A549 (cell line): ENCODE data around the gene NACC2. TPM values are rescaled to one million over a fixed set of nuclear protein-coding genes. Genes with fewer than 3 reads are reported as not detected.

Experiments used
- ATAC-seq, 2 experiments: fragments of 200-7000 bp in 1 of 2; fragments of >200 bp in 1 of 2; cut with Nextera tagmentation in 1 of 2; cut with Tn5 transposase in 1 of 2; 3 replicates each; pipeline versions ENCODE4 v1.8.0 to v1.9.1; 2018 to 2020; ENCODE audit warnings: mild to moderate bottlenecking in 1 of 2, moderate library complexity in 1 of 2
- CTCF ChIA-PET: fragments of 300-600 bp; sonication (Branson Sonifier 250); formaldehyde crosslinking; extraction: SDS; loops from one replicate; lab custom pipeline; 2021; ENCODE audit warnings: antibody characterized with exemption, inconsistent platforms; lab: Yijun Ruan, JAX
- POLR2A ChIA-PET: fragments of 350-600 bp; formaldehyde crosslinking; extraction: SDS; loops from one replicate; lab custom pipeline; 2021; ENCODE audit warnings: antibody characterized with exemption, inconsistent platforms; lab: Yijun Ruan, JAX
- DNase-seq, 2 experiments: peaks; one replicate each; pipeline versions ENCODE4 v3.0.0 to v3.0.0-alpha.2; 2011 to 2016; ENCODE audit warnings: low read depth in 1 of 2, low spot score in 1 of 2
- FAIRE-seq: peaks from 2 replicates; lab custom pipeline; 2011; peaks lifted over from hg19 to GRCh38; lab: Jason Lieb, UNC
- H3K27ac ChIP-seq, 2 experiments: fragments of >200 bp; sonication (Bioruptor Twin); formaldehyde crosslinking; 3 replicates each; pipeline ENCODE4 v1.5.1; 2016 to 2017
- H3K4me1 ChIP-seq: fragments of >200 bp; sonication (Bioruptor Twin); formaldehyde crosslinking; 3 replicates; pipeline ENCODE4 v1.6.1; 2016
- H3K4me2 ChIP-seq: fragments of >200 bp; sonication (Bioruptor Twin); formaldehyde crosslinking; 3 replicates; pipeline ENCODE4 v1.6.1; 2016
- H3K4me3 ChIP-seq: fragments of >200 bp; sonication (Bioruptor Twin); formaldehyde crosslinking; 3 replicates; pipeline ENCODE4 v1.5.1; 2016
- H3K9me3 ChIP-seq: fragments of >200 bp; sonication (Bioruptor Twin); formaldehyde crosslinking; 3 replicates; pipeline ENCODE4 v1.6.1; 2016
- CBX2 ChIP-seq: fragments of 200-600 bp; sonication (generic); IDR thresholded peaks from 2 replicates; pipeline ENCODE4 v1.6.1; 2016; ENCODE audit warnings: low read depth, mild to moderate bottlenecking, borderline replicate concordance
- CHD2 ChIP-seq: fragments of 150-350 bp; IDR thresholded peaks from 2 replicates; pipeline ENCODE4 v1.6.1; 2014; ENCODE audit warnings: low read length; ENCODE audit not compliant: partially characterized antibody
- CHD4 ChIP-seq: fragments of 200-600 bp; sonication (generic); IDR thresholded peaks from 2 replicates; pipeline ENCODE4 v1.6.1; 2016; ENCODE audit warnings: antibody characterized with exemption, mild to moderate bottlenecking, borderline replicate concordance
- CTCF ChIP-seq: fragments of >200 bp; sonication (Bioruptor Twin); formaldehyde crosslinking; IDR thresholded peaks from 3 replicates; pipeline ENCODE4 v1.5.1; 2016
- E2F6 ChIP-seq: IDR thresholded peaks from 2 replicates; pipeline ENCODE4 v1.6.1; 2012; ENCODE audit warnings: low read depth, borderline replicate concordance
- ELK1 ChIP-seq: fragments of 150-350 bp; IDR thresholded peaks from 2 replicates; pipeline ENCODE4 v1.6.1; 2014; ENCODE audit warnings: low read depth, mild to moderate bottlenecking, low read length
- EP300 ChIP-seq, 2 experiments: fragments of >200 bp; sonication (Bioruptor Twin); formaldehyde crosslinking; IDR thresholded peaks; 2 replicates in 1 of 2; 3 replicates in 1 of 2; pipeline ENCODE4 v1.6.1; 2016 to 2017
- GATA3 ChIP-seq: IDR thresholded peaks from 2 replicates; pipeline ENCODE4 v1.6.1; 2012; ENCODE audit warnings: borderline replicate concordance
- HDAC2 ChIP-seq: fragments of 200-600 bp; sonication (generic); IDR thresholded peaks from 2 replicates; pipeline ENCODE4 v1.6.1; 2016
- HMGXB4 ChIP-seq: fragments of 250-450 bp; sonication (Bioruptor Pico); IDR thresholded peaks from 2 replicates; pipeline ENCODE4 v1.5.0; 2021; ENCODE audit warnings: mild to moderate bottlenecking, moderate library complexity, borderline replicate concordance
- HOXB5 ChIP-seq: fragments of 250-450 bp; sonication (Bioruptor Pico); IDR thresholded peaks from 2 replicates; pipeline ENCODE4 v1.5.0; 2020; ENCODE audit warnings: mild to moderate bottlenecking, moderate library complexity
- JUNB ChIP-seq: fragments of >200 bp; sonication (Bioruptor Twin); formaldehyde crosslinking; IDR thresholded peaks from 2 replicates; pipeline ENCODE4 v1.6.1; 2016
- KDM1A ChIP-seq: fragments of 200-600 bp; sonication (generic); IDR thresholded peaks from 2 replicates; pipeline ENCODE4 v1.6.1; 2016; ENCODE audit warnings: low read depth, mild to moderate bottlenecking
- MAFK ChIP-seq: fragments of 450-650 bp; IDR thresholded peaks from 2 replicates; pipeline ENCODE4 v1.6.1; 2014; ENCODE audit not compliant: partially characterized antibody
- MAZ ChIP-seq: fragments of 150-350 bp; IDR thresholded peaks from 2 replicates; pipeline ENCODE4 v1.6.1; 2014; ENCODE audit warnings: antibody characterized with exemption, low read depth, low read length, borderline replicate concordance
- NFE2L2 ChIP-seq: fragments of 150-350 bp; conservative IDR thresholded peaks from 2 replicates; pipeline ENCODE4 v1.6.1; 2014; ENCODE audit warnings: low read length
- NPAS2 ChIP-seq: fragments of 250-450 bp; sonication (Bioruptor Pico); IDR thresholded peaks from 2 replicates; pipeline ENCODE4 v1.8.0; 2022; ENCODE audit warnings: mild to moderate bottlenecking, moderate library complexity, borderline replicate concordance
- PHF8 ChIP-seq: fragments of 200-600 bp; sonication (generic); IDR thresholded peaks from 2 replicates; pipeline ENCODE4 v1.6.1; 2016; ENCODE audit warnings: low read depth, mild to moderate bottlenecking, antibody characterized with exemption, moderate library complexity, borderline replicate concordance
- POLR2A ChIP-seq: IDR thresholded peaks from 2 replicates; pipeline ENCODE4 v1.6.1; 2012; ENCODE audit warnings: mild to moderate bottlenecking, low read length
- RAD21 ChIP-seq, 2 experiments: fragments of >200 bp in 1 of 2; sonication (Bioruptor Twin) in 1 of 2; formaldehyde crosslinking in 1 of 2; IDR thresholded peaks in 1 of 2; conservative IDR thresholded peaks in 1 of 2; 2 replicates in 1 of 2; 3 replicates in 1 of 2; pipeline ENCODE4 v1.6.1; 2012 to 2018; ENCODE audit warnings: inconsistent platforms in 1 of 2
- SMC3 ChIP-seq: fragments of >200 bp; sonication (Bioruptor Twin); formaldehyde crosslinking; IDR thresholded peaks from 3 replicates; pipeline ENCODE4 v1.6.1; 2018; ENCODE audit warnings: inconsistent platforms
- TP53 ChIP-seq: fragments of 250-450 bp; sonication (Bioruptor Pico); IDR thresholded peaks from 2 replicates; pipeline ENCODE4 v1.5.0; 2021; ENCODE audit warnings: mild to moderate bottlenecking, moderate library complexity
- USF2 ChIP-seq: fragments of 450-650 bp; IDR thresholded peaks from 2 replicates; pipeline ENCODE4 v1.6.1; 2014; ENCODE audit warnings: antibody characterized with exemption
- ZSCAN20 ChIP-seq: fragments of 250-450 bp; sonication (Bioruptor Pico); IDR thresholded peaks from 2 replicates; pipeline ENCODE4 v1.8.0; 2022; ENCODE audit warnings: mild to moderate bottlenecking, moderate library complexity
- WGBS: methylation state at CpG from one replicate; pipeline ENCODE4 v1.1.6; 2017; ENCODE audit errors: missing lambda C conversion rate; 5-methylcytosine and 5-hydroxymethylcytosine counted together
- polyA plus RNA-seq, 4 experiments: library from polyadenylated mRNA; depleted of rRNA in 3 of 4; stranded (reverse); fragments of >200 nt; fragmentation: RNase III in 1 of 4; extraction: RNeasy Plus Mini Kit Qiagen cat#74134 plus additional on column Dnase treatment in 1 of 4; gene quantifications; 2 replicates in 3 of 4; 3 replicates in 1 of 4; pipeline ENCODE4 v1.2.3, GENCODE V29; 2011 to 2017

The NACC2 gene
- polyA plus RNA-seq, 2 of the 4 experiments (the other 2 are of a cell fraction) = 16.1 to 28.4 TPM

- H3K9me3 ChIP-seq = no peaks in the 10 kb centered on the region
- WGBS = 76% methylated on average over 34 of the region's 42 CpGs
- no peak for DNase-seq
- TF ChIP-seq EP300 (IDR thresholded peaks at IDR 0.05) = no peak
- TF ChIP-seq RAD21 (conservative IDR thresholded peaks at IDR 0.05 in 1 of 2, IDR thresholded peaks at IDR 0.05 in 1 of 2) = peak in 1 of 2 experiments; percentile 24; a peak in 1 of 5 replicates
- no peak for TF ChIP-seq ELK1
- no peak for TF ChIP-seq NPAS2 (CRISPR knock-in tag)
- peak; percentile 99 for TF ChIP-seq MAFK
- no peak for TF ChIP-seq CBX2
- no peak for TF ChIP-seq HMGXB4
- TF ChIP-seq NFE2L2 = no peak
- TF ChIP-seq, all 56 proteins: peak for 2
- no peak for FAIRE-seq
- Histone ChIP-seq H3K4me3 (peak overlapping the region; percentile 35; the same call in 2 of the 3 replicates), H3K4me1 (peaks cover 32% of the 10 kb centered on the region), H3K27ac (peak overlapping the region; percentile 92 to 97), H3K4me2 (peak overlapping the region; percentile 83)
- peak in 1 of 2 experiments; percentile 5; a peak in 3 of 6 replicates for ATAC-seq
- ChIA-PET CTCF (interaction anchor here (0.7 to 8.1 kb wide), 6 partner anchors 7 to 143 kb away, joined by 3 to 41 read pairs (median 4); no protein-coding TSS in a partner anchor), POLR2A (interaction anchor here (0.6 to 2.0 kb wide), 9 partner anchors 8 to 307 kb away, joined by 3 to 12 read pairs (median 6); partner anchors contain the start of genes NACC2 and TMEM250)
These were observed 15.3 kb upstream of the NACC2 start for GRCh38 chr9:136110082-136111061.

- peak overlapping the region; percentile 83 for H3K4me2 ChIP-seq
- 10% methylated on average over 23 of the region's 48 CpGs for WGBS
- ATAC-seq = peak; percentile 78 to 84
- peak overlapping the region; percentile 92 to 97 for H3K27ac ChIP-seq
- peak overlapping the region; percentile 35 for H3K4me3 ChIP-seq
- CTCF ChIA-PET = interaction anchor here (0.7 to 8.1 kb wide), 7 partner anchors 8 to 142 kb away, joined by 3 to 41 read pairs (median 4); no protein-coding TSS in a partner anchor
- no peak for FAIRE-seq
- peaks cover 36% of the 10 kb centered on the region for H3K4me1 ChIP-seq
- peak; percentile 83 to 90 for DNase-seq
- no peaks in the 10 kb centered on the region for H3K9me3 ChIP-seq
- POLR2A ChIA-PET = interaction anchor here (0.6 to 2.0 kb wide), 7 partner anchors 9 to 155 kb away, joined by 3 to 12 read pairs (median 6); partner anchors contain the start of genes NACC2 and TMEM250
- TF ChIP-seq TP53 (peak; percentile 97), SMC3 (peak; percentile 53; the same call in 1 of the 3 replicates), CHD4 (no peak), GATA3 (peak; percentile 58; the same call in 1 of the 2 replicates), HOXB5 (CRISPR knock-in tag) (no peak), HMGXB4 (no peak), MAZ (no peak), KDM1A (no peak), ZSCAN20 (CRISPR knock-in tag) (no peak), POLR2A (peak; percentile 25), USF2 (no peak), JUNB (peak; percentile 27; the same call in 1 of the 2 replicates), PHF8 (no peak), CTCF (0 out of 3 replicates have a peak, but pooled peaks have one; percentile 15), E2F6 (peak; percentile 71; the same call in 1 of the 2 replicates), HDAC2 (no peak), CHD2 (peak; percentile 50)
These were observed 14.4 kb upstream of the NACC2 start for GRCh38 chr9:136109351-136110081.
